Large intestine (tissue), 3 donors: ENCODE measurements around the gene AIP. TPM values are rescaled to one million over a fixed set of nuclear protein-coding genes. Genes with fewer than 3 reads are reported as not detected.
"Not testable (repeated sequence)": the region's sequence is repeated elsewhere in the genome, so short reads cannot be mapped to it uniquely, and the experiment has no call there.

Source experiments
- DNase-seq, 2 donors: peaks; one replicate each; pipeline versions ENCODE4 v3.0.0 to v3.0.0-alpha.2; 2013
- H3K27ac ChIP-seq: one replicate; pipeline ENCODE4 v1.5.1; 2013; ENCODE audit warnings: low read length
- H3K27me3 ChIP-seq: 2 replicates; pipeline ENCODE4 v1.6.1; 2013; ENCODE audit warnings: low read length; ENCODE audit not compliant: control insufficient read depth, insufficient read depth
- H3K36me3 ChIP-seq: 2 replicates; pipeline ENCODE4 v1.6.1; 2013; ENCODE audit warnings: low read length; ENCODE audit not compliant: control insufficient read depth, insufficient read depth
- H3K4me1 ChIP-seq: one replicate; pipeline ENCODE4 v1.6.1; 2013; ENCODE audit warnings: low read length; ENCODE audit not compliant: control insufficient read depth, insufficient read depth
- H3K4me3 ChIP-seq: one replicate; pipeline ENCODE4 v1.5.1; 2013; ENCODE audit warnings: low read length
- H3K9me3 ChIP-seq: one replicate; pipeline ENCODE4 v1.6.1; 2013; ENCODE audit warnings: mild to moderate bottlenecking, low read depth, low read length, moderate library complexity; ENCODE audit not compliant: control insufficient read depth
- WGBS: methylation state at CpG from one replicate; pipeline ENCODE4 v1.1.5; 2013; ENCODE audit warnings: low lambda C conversion rate; ENCODE audit not compliant: insufficient coverage; 5-methylcytosine and 5-hydroxymethylcytosine counted together
- polyA plus RNA-seq: library from polyadenylated mRNA; unstranded; fragments of 120-200 nt; gene quantifications from one replicate; pipeline ENCODE4 v1.2.1, GENCODE V29; 2013

Gene AIP
- polyA plus RNA-seq, 1 donor, result 48.0 TPM

- no peak for DNase-seq
- H3K9me3 ChIP-seq, result peaks cover 6% of the 10 kb centered on the region
- no peaks in the 10 kb centered on the region for H3K27me3 ChIP-seq
- no CpG with 5 or more reads among the region's 10 CpGs for WGBS
- H3K36me3 ChIP-seq, result no peaks in the 10 kb centered on the region
- no peak overlapping the region for H3K27ac ChIP-seq
- peaks cover 20% of the 10 kb centered on the region for H3K4me1 ChIP-seq
- no peak overlapping the region for H3K4me3 ChIP-seq
Observed at GRCh38 chr11:67463186-67463585, 19.6 kb upstream of the AIP start.

- Histone ChIP-seq H3K9me3 (peaks cover 6% of the 10 kb centered on the region), H3K4me1 (peaks cover 22% of the 10 kb centered on the region), H3K27ac (peak overlapping the region; percentile 59), H3K36me3 (no peaks in the 10 kb centered on the region), H3K4me3 (peak overlapping the region; percentile 78), H3K27me3 (no peaks in the 10 kb centered on the region)
- peak in 1 of 2 donors; percentile 14 for DNase-seq
- WGBS, result no CpG with 5 or more reads among the region's 20 CpGs
Observed at GRCh38 chr11:67463680-67464410, 19.0 kb upstream of the AIP start.

GRCh38 chr11:67464411-67465188 lies 18.2 kb upstream of the AIP start:
- Histone ChIP-seq H3K9me3 (peaks cover 6% of the 10 kb centered on the region), H3K4me3 (peak overlapping the region; percentile 78), H3K27me3 (no peaks in the 10 kb centered on the region), H3K27ac (peak overlapping the region; percentile 90), H3K4me1 (peaks cover 22% of the 10 kb centered on the region), H3K36me3 (no peaks in the 10 kb centered on the region)
- no CpG with 5 or more reads among the region's 56 CpGs for WGBS
- DNase-seq, result peak; percentile 82 to 89

GRCh38 chr11:67465189-67465510 lies 17.7 kb upstream of the AIP start:
- H3K4me1 ChIP-seq, result peaks cover 22% of the 10 kb centered on the region
- peak in 1 of 2 donors; percentile 39 for DNase-seq
- no CpG with 5 or more reads among the region's 3 CpGs for WGBS
- no peaks in the 10 kb centered on the region for H3K27me3 ChIP-seq
- H3K27ac ChIP-seq, result peak overlapping the region; percentile 90
- peak overlapping the region; percentile 78 for H3K4me3 ChIP-seq
- peaks cover 6% of the 10 kb centered on the region for H3K9me3 ChIP-seq
- no peaks in the 10 kb centered on the region for H3K36me3 ChIP-seq

GRCh38 chr11:67465530-67465929 lies 17.3 kb upstream of the AIP start:
- no CpG with 5 or more reads among the region's 2 CpGs for WGBS
- Histone ChIP-seq H3K27ac (peak overlapping the region; percentile 90), H3K4me1 (peaks cover 22% of the 10 kb centered on the region), H3K4me3 (peak overlapping the region; percentile 78)
- not testable (repeated sequence) for H3K27me3 ChIP-seq, H3K9me3 ChIP-seq, DNase-seq, H3K36me3 ChIP-seq

GRCh38 chr11:67466367-67466766 lies 16.5 kb upstream of the AIP start:
- H3K27me3 ChIP-seq, result no peaks in the 10 kb centered on the region
- H3K36me3 ChIP-seq, result no peaks in the 10 kb centered on the region
- no peak for DNase-seq
- peaks cover 22% of the 10 kb centered on the region for H3K4me1 ChIP-seq
- no peak overlapping the region for H3K27ac ChIP-seq
- no CpG with 5 or more reads among the region's 5 CpGs for WGBS
- no peak overlapping the region for H3K4me3 ChIP-seq
- peaks cover 6% of the 10 kb centered on the region for H3K9me3 ChIP-seq

DNA sequence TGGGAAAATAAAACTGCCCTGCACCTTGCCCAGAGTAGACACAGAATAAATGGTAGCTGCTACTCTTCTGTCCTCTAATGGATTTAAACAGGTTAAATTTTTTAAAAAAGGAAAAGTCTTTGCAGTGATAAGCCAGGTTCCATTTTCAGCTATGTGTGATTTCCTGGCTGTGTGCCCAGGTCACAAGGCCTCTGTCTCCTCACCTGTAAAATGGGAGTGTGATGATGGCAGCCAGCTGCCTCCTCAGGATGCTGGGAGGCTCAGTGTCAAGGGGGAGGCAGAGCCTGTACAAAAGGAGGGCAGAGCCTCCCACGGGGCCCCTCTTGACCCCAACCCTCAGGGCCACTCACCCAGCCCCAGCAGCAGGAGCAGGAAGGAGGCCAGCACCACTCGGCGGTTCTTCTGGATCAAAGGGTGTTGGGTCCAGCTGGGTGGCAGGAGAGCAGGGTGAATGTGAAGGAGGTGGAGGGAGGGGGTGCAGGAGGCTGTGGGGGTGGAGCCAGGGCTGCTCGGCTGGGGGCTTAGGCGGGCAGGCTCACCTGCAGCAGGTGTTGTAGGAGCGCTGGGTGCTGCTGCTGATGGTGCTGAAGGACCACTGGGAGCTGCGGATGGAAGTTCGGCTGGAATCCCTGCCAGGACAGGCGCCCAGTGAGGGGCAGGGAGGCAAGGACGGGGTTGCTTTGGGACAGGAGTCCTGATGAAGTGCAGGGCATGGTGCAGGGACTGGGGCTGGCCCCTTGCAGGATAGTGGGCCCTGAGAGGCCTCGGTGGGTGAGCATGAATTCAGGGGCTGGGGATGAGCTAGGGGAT lies 15.7 kb upstream of the AIP start:
- H3K4me1 ChIP-seq, result peaks cover 22% of the 10 kb centered on the region
- no peaks in the 10 kb centered on the region for H3K36me3 ChIP-seq
- peaks cover 6% of the 10 kb centered on the region for H3K9me3 ChIP-seq
- no peak for DNase-seq
- H3K4me3 ChIP-seq, result peak overlapping the region; percentile 96
- WGBS, result no CpG with 5 or more reads among the region's 11 CpGs
- H3K27me3 ChIP-seq, result no peaks in the 10 kb centered on the region
- no peak overlapping the region for H3K27ac ChIP-seq

DNA sequence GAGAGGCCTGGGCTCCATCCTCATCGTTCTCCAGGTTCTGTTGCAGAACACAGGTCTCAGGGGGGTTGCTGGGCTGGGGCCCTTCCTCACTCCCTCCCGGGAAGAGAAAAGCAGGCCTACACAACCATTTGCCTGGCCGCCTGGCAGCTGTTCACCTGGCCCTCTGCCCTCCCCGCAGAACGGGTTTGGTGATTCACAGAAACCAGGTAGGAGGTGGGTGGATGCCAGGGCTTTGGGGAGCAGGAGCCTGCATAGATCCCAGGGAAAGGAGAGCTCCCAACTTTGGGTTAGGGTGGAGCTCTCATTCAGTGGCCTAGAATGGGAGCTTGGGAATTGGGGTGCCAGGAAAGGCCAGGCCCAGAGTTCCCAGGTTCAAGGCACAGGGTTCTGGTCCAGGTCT lies 14.8 kb upstream of the AIP start:
- peaks cover 22% of the 10 kb centered on the region for H3K4me1 ChIP-seq
- peak overlapping the region; percentile 93 for H3K27ac ChIP-seq
- peak in 1 of 2 donors; percentile 54 for DNase-seq
- H3K9me3 ChIP-seq, result peaks cover 6% of the 10 kb centered on the region
- peak overlapping the region; percentile 96 for H3K4me3 ChIP-seq
- WGBS, result no CpG with 5 or more reads among the region's 5 CpGs
- no peaks in the 10 kb centered on the region for H3K36me3 ChIP-seq
- H3K27me3 ChIP-seq, result no peaks in the 10 kb centered on the region

DNA sequence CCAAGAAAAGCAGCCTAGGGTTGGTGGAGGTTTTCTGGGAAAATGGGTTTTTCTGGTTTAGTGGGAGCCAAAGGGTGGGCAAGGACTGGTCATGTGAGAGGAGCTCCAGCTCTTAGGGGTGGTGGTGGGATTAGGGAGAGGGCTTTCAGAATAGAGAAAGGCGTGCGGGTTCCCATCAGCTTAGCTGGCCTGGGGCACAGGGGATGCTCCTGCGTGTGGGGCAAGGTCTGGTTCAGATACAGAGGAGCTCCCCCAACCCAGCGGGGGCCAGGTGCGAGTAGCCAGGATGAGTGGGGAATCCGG lies 14.4 kb upstream of the AIP start:
- Histone ChIP-seq H3K4me3 (peak overlapping the region; percentile 96), H3K27me3 (no peaks in the 10 kb centered on the region), H3K27ac (peak overlapping the region; percentile 93), H3K36me3 (no peaks in the 10 kb centered on the region), H3K4me1 (peaks cover 22% of the 10 kb centered on the region), H3K9me3 (peaks cover 6% of the 10 kb centered on the region)
- no CpG with 5 or more reads among the region's 6 CpGs for WGBS
- no peak for DNase-seq

- WGBS, result no CpG with 5 or more reads among the region's 76 CpGs
- Histone ChIP-seq H3K36me3 (no peaks in the 10 kb centered on the region), H3K27me3 (no peaks in the 10 kb centered on the region), H3K9me3 (peaks cover 3% of the 10 kb centered on the region), H3K4me1 (peaks cover 19% of the 10 kb centered on the region), H3K27ac (peak within 1 kb of the TSS; percentile 93), H3K4me3 (peak within 1 kb of the TSS; percentile 96)
- DNase-seq, result peak; percentile 92
Observed at GRCh38 chr11:67468759-67469507, 13.9 kb upstream of the AIP start, which contains the start of gene TMEM134. TMEM134 (minus strand) TSS chr11:67469251; CDS start chr11:67469192, 59 bp downstream.
